K562 (cell line): ENCODE results near the gene NUDT1. TPM values are rescaled to one million over a fixed set of nuclear protein-coding genes. Genes with fewer than 3 reads are reported as not detected.

Experiments
- BCLAF1 ChIP-seq, 2 experiments: fragments of 450-650 bp in 1 of 2; IDR thresholded peaks; 2 replicates each; pipeline ENCODE4 v1.6.1; 2011 to 2017; ENCODE audit warnings: low read depth in 2 of 2, antibody characterized with exemption in 1 of 2, borderline replicate concordance in 1 of 2, low read length in 1 of 2, mild to moderate bottlenecking in 1 of 2, mixed read lengths in 1 of 2; ENCODE audit not compliant: control insufficient read depth in 1 of 2
- CREB3L1 ChIP-seq: fragments of 450-650 bp; IDR thresholded peaks from 2 replicates; pipeline ENCODE4 v1.6.1; 2014; ENCODE audit warnings: low read depth, mild to moderate bottlenecking, moderate library complexity, borderline replicate concordance
- GTF3C2 ChIP-seq: IDR thresholded peaks from 3 replicates; pipeline ENCODE4 v1.6.1; 2011; ENCODE audit warnings: borderline replicate concordance, mild to moderate bottlenecking, moderate library complexity; ENCODE audit not compliant: insufficient read length; ENCODE audit errors: extremely low read depth
- NCOA6 ChIP-seq: fragments of 450-650 bp; IDR thresholded peaks from 2 replicates; pipeline ENCODE4 v1.6.1; 2017; ENCODE audit warnings: mild to moderate bottlenecking
- NFYB ChIP-seq: IDR thresholded peaks from 2 replicates; pipeline ENCODE4 v1.6.1; 2011; ENCODE audit warnings: mild to moderate bottlenecking, moderate library complexity; ENCODE audit not compliant: insufficient read length; ENCODE audit errors: extremely low read depth
- NR3C1 ChIP-seq: sonication (generic); formaldehyde crosslinking; IDR thresholded peaks from 2 replicates; pipeline ENCODE4 v1.8.1; 2022; ENCODE audit warnings: missing genetic modification reagents
- RBM14 ChIP-seq: fragments of 200-400 bp; formaldehyde crosslinking; IDR thresholded peaks from 2 replicates; pipeline ENCODE4 v1.6.1; 2018; ENCODE audit warnings: low read depth, mild to moderate bottlenecking, low read length, moderate library complexity, borderline replicate concordance; ENCODE audit not compliant: insufficient read depth
- RBM25 ChIP-seq: fragments of 200-400 bp; formaldehyde crosslinking; IDR thresholded peaks from 2 replicates; pipeline ENCODE4 v1.6.1; 2018; ENCODE audit warnings: low read length, low read depth, moderate library complexity; ENCODE audit not compliant: severe bottlenecking
- SNIP1 ChIP-seq: fragments of 450-650 bp; IDR thresholded peaks from 2 replicates; pipeline ENCODE4 v1.7.1; 2017; ENCODE audit warnings: low read depth, mild to moderate bottlenecking
- ZBTB43 ChIP-seq: sonication (generic); formaldehyde crosslinking; IDR thresholded peaks from 2 replicates; pipeline ENCODE4 v1.8.0; 2023; ENCODE audit warnings: mild to moderate bottlenecking, missing genetic modification reagents
- polyA plus RNA-seq, 8 experiments: library from polyadenylated mRNA; depleted of rRNA in 4 of 8; stranded (reverse) in 5 of 8; unstranded in 3 of 8; fragments of >200 nt; fragmentation: Nextera tagmentation in 2 of 8; fragmentation: Illumina TruSeq in 1 of 8; extraction: Ambion mirVana in 2 of 8; extraction: Trizol in 1 of 8; gene quantifications; 2 replicates each; pipeline versions ENCODE4 v1.2.1 to v1.2.3, GENCODE V29; 2011 to 2014; ENCODE audit warnings: inconsistent platforms in 1 of 8, missing spikeins in 1 of 8
- total RNA-seq, 7 experiments: library from RNA; depleted of rRNA in 6 of 7; stranded (reverse); fragments of >200 nt in 6 of 7; fragmentation: Illumina TruSeq in 2 of 7; extraction: Trizol in 2 of 7; gene quantifications; 2 replicates each; pipeline versions ENCODE4 v1.2.1 to v1.2.3, GENCODE V29; 2011 to 2021; ENCODE audit warnings: low replicate concordance in 1 of 7
- TF ChIP-seq, protein P1 (sequence below): sonication (generic); formaldehyde crosslinking; IDR thresholded peaks from 2 replicates; pipeline ENCODE4 v1.8.1; 2023; ENCODE audit warnings: mild to moderate bottlenecking, missing genetic modification reagents, moderate library complexity

The NUDT1 gene
- total and polyA plus RNA-seq, 9 of the 15 experiments (the other 6 are each of a cell fraction or from before 2014, with no cell fraction given): 5.3 to 73.3 (median 29.6) TPM

GRCh38 chr7:2241580-2242540 is at the start of gene NUDT1, which contains the start of gene MRM2 (continued):
- TF ChIP-seq GTF3C2 (no peak), SNIP1 (no peak), CREB3L1 (no peak), ZBTB43 (no peak), NFYB (no peak), RBM14 (no peak), BCLAF1 (IDR thresholded peaks at IDR 0.05; ENCODE audit: borderline replicate concordance in 1 of 2, control insufficient read depth in 1 of 2, low read depth in 2 of 2, low read length in 1 of 2) (no peak), NR3C1 (CRISPR knock-in tag) (no peak), RBM25 (no peak), NCOA6 (no peak)
- TF ChIP-seq, protein P1, sequence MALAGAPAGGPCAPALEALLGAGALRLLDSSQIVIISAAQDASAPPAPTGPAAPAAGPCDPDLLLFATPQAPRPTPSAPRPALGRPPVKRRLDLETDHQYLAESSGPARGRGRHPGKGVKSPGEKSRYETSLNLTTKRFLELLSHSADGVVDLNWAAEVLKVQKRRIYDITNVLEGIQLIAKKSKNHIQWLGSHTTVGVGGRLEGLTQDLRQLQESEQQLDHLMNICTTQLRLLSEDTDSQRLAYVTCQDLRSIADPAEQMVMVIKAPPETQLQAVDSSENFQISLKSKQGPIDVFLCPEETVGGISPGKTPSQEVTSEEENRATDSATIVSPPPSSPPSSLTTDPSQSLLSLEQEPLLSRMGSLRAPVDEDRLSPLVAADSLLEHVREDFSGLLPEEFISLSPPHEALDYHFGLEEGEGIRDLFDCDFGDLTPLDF: peak; percentile 88
